H1 (cell line): Measurements from ENCODE around the gene ALDH1A3. TPM values are rescaled to one million over a fixed set of nuclear protein-coding genes. Genes with fewer than 3 reads are reported as not detected.

Source experiments
- GABPA ChIP-seq: IDR thresholded peaks from 2 replicates; pipeline ENCODE4 v1.6.1; 2011; ENCODE audit warnings: mild to moderate bottlenecking, low read length, moderate library complexity, borderline replicate concordance; ENCODE audit not compliant: insufficient read depth
- KDM4A ChIP-seq: IDR thresholded peaks from one replicate; pipeline ENCODE4 v1.7.1; 2012; ENCODE audit warnings: low read depth, mild to moderate bottlenecking, moderate library complexity, low read length, inconsistent platforms; ENCODE audit not compliant: severe bottlenecking
- PHF8 ChIP-seq: fragments of 200-600 bp; sonication (generic); conservative IDR thresholded peaks from 2 replicates; pipeline ENCODE4 v1.7.1; 2012; ENCODE audit warnings: low read depth, mild to moderate bottlenecking, inconsistent platforms, low read length, moderate library complexity
- RNF2 ChIP-seq: fragments of 200-900, 300-1000 bp; sonication (generic); IDR thresholded peaks from 2 replicates; pipeline ENCODE4 v1.7.1; 2016; ENCODE audit warnings: borderline replicate concordance, low read depth, mild to moderate bottlenecking, antibody characterized with exemption, low read length; ENCODE audit not compliant: poor library complexity, severe bottlenecking; ENCODE audit errors: missing control alignments
- SIRT6 ChIP-seq: IDR thresholded peaks from one replicate; pipeline ENCODE4 v1.7.1; 2012; ENCODE audit warnings: low read length, inconsistent platforms
- polyA plus RNA-seq, 7 experiments: library from polyadenylated mRNA; depleted of rRNA in 3 of 7; stranded (reverse) in 5 of 7; unstranded in 2 of 7; fragments of >200 nt in 5 of 7; fragments of 200-250 nt in 2 of 7; gene quantifications; 1 replicate in 5 of 7; 2 replicates in 1 of 7; 4 replicates in 1 of 7; pipeline versions ENCODE4 v1.2.1 to v1.2.3, GENCODE V29; 2011 to 2013; ENCODE audit warnings: missing spikeins in 2 of 7, mixed read lengths in 2 of 7
- total RNA-seq: library from RNA; stranded (reverse); fragmentation: NEBNext Ultra II Directional; extraction: Animal tissue kit (Norgen Biotek cat#: 25700); gene quantifications from 2 replicates; pipeline ENCODE4 v1.2.1, GENCODE V29; 2021
- TF ChIP-seq, protein P1 (sequence below): IDR thresholded peaks from 2 replicates; pipeline ENCODE4 v1.6.1; 2011; ENCODE audit warnings: low read depth, mild to moderate bottlenecking, low read length; ENCODE audit not compliant: insufficient read depth

The ALDH1A3 gene
- total and polyA plus RNA-seq, 2 of the 8 experiments (the other 6 are each of a cell fraction or from before 2014, with no cell fraction given) = 2.2 to 5.5 TPM

DNA sequence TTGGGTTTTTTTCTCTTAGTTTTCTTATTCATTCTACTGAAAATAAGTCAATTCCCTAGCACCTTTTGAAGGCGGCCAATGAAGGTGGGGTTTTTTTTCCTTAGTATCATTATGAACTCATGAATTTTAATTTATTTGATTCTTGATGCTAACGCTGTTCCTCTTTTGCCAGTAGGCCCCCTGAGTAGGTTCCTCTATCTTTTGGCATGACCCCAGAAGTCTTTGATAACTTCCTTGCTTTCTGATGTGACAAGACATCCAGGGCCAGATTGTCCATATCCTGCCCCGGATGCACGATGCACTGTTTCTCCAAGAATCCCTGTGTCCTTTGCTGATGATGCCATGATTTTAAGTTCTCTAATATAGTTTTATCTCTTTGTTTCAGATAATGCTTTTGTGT, 60.2 kb downstream of the ALDH1A3 start (continued):
- TF ChIP-seq SIRT6 = no peak
- no peak for TF ChIP-seq RNF2
- TF ChIP-seq GABPA = no peak
- TF ChIP-seq, protein P1, sequence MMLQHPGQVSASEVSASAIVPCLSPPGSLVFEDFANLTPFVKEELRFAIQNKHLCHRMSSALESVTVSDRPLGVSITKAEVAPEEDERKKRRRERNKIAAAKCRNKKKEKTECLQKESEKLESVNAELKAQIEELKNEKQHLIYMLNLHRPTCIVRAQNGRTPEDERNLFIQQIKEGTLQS = no peak
- no peak for TF ChIP-seq PHF8
- TF ChIP-seq KDM4A = no peak
